NCI-H1417 treated with DMSO at 0.1 percent for 48 hours (cell line): ENCODE results near the gene LCMT1.
"Not testable (repeated sequence)": the region's sequence is repeated elsewhere in the genome, so short reads cannot be mapped to it uniquely, and the experiment has no call there.

Experiments
- DNase-seq: peaks from one replicate; lab custom pipeline; 2025; lab: John Stamatoyannopoulos, UW

LCMT1 gene

GRCh38 chr16:25095636-25096035, 15.9 kb upstream of the LCMT1 start:
- no peak for DNase-seq

- DNase-seq, result no peak
Observed at GRCh38 chr16:25097276-25097975, 14.1 kb upstream of the LCMT1 start.

DNA sequence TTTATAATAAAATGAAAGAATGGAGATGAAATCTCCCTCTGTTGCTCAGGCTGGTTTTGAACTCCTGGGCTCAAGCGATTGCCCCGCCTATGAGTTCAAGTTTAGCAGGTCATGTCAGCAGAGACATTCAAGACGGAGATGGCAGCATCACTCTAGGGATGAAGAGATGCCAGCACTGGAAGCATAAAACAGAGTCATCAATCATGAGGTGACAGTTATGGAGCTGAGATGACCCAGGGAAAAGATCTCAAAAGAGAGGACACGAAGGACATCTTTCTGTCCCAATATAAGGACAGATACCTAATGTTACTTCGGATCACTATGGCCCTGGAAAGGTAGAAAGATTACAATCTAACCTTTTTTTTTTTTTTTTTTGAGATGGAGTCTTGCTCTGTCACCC, 11.0 kb upstream of the LCMT1 start:
- no peak for DNase-seq

DNA sequence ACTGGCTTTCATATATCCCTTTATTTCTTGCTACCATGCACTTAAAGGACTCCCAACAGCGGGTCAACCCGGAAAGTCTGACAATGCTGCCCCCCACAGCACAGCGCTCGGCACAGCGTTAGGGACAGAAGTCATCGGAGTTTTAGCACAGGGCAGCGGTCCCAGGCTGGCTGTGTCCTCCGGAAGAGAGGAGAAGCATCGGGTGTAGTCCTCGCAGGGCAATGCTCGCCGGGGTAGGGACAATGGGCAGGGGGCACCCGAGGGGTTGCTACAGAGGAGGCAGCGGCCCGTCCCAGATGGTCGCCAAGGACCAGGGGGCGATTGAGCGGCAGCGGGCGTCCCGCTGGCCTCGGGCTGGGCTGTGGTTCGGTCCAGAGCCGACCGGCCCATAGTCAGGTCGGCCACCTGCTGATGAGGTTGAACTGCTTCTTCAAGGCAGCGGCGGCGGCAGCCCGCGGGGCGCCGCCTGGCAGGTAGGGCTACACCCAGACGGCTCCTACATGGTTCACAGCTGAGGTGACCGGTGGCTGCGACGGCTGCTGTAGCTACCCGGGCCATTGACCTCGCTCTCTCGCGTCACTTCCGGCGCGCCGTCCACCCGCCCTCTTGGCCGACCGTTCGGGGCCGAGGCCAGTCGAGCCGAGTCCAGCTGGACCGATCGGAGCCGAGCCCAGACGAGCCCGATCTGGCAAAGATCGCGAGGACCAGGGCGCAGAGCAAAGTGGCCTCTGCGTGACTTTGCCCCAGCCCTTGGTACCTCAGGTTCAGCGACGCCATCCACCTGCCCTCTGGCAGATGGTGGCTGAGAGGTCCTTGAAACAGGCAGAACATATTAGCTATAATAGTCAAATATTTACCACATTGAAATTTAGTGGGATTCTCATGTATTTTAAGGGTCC, 4.7 kb upstream of the LCMT1 start:
- peak; percentile 54 for DNase-seq

DNA sequence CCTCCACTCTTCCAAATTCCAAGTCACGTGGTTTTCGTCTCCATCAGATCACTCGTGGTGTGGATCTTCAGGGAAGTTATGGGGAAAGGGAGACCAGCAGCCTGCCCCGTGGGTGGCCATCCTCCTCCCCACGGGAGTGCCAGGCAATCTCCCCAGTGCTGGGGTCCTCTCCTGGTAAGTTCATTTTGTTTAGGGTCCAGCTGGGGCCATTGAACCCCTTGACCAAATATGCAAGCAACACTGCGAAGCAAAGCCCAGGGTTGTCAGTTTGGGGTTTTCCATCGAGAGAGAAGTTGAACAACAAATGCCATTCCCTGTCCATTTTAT, 4.1 kb upstream of the LCMT1 start:
- no peak for DNase-seq

DNA sequence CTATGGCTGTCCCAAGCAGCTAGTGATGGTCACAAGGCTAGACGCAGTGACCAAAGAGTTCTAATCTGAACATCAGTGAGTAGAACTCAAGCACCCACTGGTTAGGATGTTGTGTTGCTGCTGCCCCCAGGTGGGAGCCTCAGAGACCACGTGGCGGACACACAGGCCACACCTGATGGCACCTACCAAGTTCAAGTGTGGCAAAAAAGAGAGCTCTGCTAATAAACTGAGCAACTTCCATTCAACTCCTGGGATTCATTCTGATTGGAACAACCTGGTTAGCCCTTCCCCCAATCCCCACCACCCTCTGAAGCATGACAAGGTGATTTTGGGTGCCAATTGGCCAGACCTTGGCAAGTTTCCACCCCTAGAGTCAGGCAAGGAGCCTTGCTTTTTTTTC, 3.5 kb upstream of the LCMT1 start:
- no peak for DNase-seq

DNA sequence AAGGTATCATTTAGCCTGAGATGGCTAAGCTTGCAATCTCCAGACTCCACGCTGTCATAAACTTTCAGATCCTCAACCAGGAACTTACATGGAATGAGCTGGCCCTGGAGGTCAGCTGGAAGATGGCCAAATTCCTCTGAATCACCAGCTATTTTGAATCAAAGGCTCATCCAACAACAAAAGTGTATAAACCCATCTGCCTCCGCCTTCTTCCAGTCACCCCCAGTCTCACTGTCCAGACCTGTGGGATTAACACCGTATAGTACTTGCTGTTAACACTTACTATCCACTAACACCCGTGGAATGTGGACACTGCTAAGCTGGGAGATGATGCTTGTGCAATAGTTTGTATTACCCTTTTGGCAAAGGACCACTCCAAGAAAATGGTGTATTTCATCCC, 1.9 kb upstream of the LCMT1 start:
- DNase-seq, result no peak

DNA sequence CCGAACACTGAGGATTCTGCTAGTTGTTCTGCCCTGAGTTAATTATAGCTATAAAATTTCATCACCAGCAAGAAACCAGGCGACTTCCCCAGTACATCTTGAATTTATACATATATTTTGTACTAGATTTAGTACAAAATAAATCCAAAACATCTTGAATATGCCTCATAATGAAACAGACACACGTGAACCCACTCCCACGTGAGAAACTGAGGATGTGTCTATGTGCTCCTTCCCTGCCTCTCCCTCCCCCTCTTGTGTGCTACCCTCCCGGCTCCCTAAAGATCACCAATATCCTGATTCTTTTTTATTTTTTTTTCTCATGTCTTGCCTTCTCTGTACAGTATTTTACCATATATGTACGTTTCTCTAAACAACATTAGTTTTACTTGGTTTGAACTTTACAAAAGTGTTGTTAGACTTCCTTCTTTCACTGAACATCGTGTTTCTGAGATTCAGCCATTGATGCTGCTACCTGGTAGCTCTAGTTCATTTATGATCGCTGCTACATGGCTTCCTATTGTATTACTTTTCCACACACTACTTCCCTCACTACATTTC, 1.1 kb upstream of the LCMT1 start:
- DNase-seq, result no peak

- no peak for DNase-seq
Observed at GRCh38 chr16:25114121-25114520, 2.6 kb downstream of the LCMT1 start.

- no peak for DNase-seq
Observed at GRCh38 chr16:25118851-25119578, 7.5 kb downstream of the LCMT1 start.

- no peak for DNase-seq
Observed at GRCh38 chr16:25121824-25122600, 10.5 kb downstream of the LCMT1 start.

- DNase-seq, result no peak
Observed at GRCh38 chr16:25124503-25124902, 13.0 kb downstream of the LCMT1 start.

DNA sequence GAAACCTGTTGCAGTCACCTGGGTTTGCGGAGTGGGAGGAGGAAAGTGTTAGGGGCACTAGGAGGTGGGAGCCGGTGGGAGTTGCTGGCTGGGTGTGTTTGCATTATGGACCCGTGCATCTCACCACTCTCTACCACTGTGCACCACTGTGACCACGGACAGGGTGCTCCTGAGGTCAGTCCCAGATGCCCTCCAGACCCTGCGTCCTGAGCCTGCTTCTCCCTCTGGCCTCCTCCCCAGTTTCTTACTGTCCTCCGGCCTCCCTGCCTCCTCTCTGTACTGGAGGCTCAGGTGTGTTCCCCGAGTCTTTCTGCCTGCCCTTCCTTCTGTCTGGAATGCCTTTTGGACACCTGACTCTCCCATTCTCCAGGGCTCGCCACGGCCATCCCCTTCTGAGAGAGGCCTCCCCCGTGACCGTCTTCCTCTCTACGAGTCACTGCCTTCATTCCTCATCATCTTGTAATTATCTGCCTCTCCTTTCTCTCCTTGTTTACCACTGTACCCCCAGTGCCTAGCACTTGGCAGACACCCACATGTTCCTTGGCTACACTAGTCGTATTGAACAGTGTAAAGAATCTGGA, 14.6 kb downstream of the LCMT1 start:
- DNase-seq, result not testable (repeated sequence)

GRCh38 chr16:25126820-25127232, 15.3 kb downstream of the LCMT1 start:
- DNase-seq, result no peak

GRCh38 chr16:25132751-25133150, 21.2 kb downstream of the LCMT1 start:
- DNase-seq, result not testable (repeated sequence)

DNA sequence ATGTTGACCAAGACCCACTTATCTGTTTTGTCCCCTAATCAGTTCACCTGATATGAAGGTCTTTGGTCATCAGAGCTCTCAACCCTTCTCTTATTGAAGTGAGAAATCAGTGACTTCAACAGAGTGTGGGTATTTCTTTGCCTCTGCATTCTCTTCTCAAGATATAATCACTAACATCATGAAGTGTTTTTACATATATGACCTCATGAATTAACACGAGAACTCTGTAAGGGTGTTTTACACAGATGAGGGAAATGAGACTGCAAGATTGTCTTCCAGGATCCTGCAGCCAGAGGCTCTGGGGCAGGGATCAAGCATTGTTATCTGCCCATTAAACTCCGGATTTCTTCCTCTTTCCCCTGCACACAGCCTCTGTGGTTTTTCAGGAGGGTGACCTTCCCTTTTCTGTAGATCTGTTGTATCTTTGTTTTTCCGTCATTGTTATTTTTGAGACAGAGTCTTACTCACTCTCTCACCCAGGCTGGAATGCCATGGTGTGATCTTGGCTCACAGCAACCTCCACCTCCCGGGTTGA, 22.7 kb downstream of the LCMT1 start:
- no peak for DNase-seq

DNA sequence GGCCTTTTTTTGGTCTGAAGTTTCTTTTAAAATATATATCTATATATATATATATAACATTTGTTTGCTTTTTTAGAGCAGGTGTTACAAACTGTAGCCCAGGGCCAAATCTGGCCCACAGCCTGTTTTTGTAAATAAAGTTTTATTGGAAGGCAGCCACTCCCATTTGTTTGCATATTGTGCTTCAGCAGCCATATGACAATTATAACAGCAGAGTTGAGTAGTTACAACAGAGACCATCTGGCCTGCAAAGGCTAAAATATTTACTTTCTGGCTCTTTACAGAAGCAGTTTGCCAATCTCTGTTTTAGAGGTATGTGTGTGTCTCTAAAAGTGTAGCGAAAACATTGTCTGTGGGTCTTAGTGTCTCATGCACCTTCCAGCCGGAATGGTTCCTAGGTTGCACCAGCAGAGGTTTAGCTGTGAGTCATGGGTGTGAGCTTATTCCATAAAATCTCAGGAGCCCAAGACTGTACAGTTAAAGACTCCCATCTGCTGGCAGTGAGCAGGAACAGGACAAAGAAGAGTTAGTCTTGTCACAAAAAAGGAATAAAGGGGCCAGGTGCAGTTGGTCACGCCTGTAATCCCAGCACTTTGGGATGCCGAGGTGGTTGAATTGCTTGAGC, 23.8 kb downstream of the LCMT1 start:
- no peak for DNase-seq

DNA sequence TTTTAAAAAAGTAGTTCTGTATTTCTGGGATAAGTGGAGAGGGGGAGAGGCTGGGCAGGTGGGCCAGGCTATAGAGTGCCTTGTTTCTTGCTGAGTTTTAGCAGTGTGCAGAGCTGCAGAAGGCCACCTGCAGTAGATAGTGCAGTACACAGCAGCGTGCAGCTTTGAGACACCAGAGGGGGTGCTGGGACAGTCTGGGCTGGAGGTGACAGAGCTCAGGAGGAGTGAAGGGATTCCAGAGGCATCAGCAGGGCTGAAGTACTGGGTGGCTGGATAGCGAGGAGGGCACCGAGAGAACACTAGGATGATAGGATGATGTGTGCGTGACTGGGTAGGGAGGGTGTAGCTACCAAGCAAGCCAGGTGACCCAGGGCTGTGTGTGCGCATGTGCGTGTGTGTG, 26.6 kb downstream of the LCMT1 start:
- no peak for DNase-seq

GRCh38 chr16:25140459-25140858, 28.9 kb downstream of the LCMT1 start:
- DNase-seq, result no peak

DNA sequence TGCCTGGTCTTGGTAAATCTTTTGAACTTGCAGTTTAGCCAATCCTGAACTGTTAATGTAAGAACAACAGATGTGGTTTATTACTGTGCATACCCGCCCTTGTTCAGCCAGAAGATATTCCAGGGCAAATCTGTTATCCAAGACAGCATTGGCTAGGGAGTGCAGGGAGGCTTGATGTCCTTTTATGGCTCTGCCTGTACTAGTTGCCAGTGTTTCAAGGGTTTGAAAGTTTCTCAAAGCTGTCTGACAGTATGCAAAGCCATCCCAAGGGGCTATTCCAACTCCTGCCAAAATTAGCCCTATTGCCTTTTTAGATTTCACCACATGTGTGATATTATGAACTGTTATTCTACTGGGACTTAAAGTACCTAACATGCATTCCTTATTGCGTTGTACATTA, 30.1 kb downstream of the LCMT1 start:
- DNase-seq, result no peak

DNA sequence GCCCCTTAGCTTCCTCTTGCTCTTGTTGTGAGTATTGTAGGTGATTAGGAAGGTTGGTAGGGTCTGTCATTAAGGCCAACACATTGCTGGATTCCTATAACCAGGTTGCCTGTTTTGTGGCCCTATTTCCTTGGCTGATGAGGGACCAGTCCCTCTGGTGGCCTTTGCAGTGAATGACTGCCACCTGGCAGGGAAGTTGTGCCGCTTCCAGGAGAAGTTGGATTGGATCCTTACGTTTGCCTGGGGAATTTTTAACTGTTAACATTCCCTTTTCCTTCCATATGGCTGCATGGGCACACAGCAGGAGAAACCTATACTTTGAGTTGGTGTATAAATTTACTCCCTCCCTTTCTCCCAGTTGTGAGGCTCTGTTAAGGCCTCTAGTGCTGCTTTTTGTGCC, 32.4 kb downstream of the LCMT1 start:
- DNase-seq, result no peak
